A673 (cell line): Measurements from ENCODE around the gene TPGS1. TPM values are rescaled to one million over a fixed set of nuclear protein-coding genes. Genes with fewer than 3 reads are reported as not detected.

Experiments
- BruUV-seq: library from RNA; stranded (reverse); fragments of 400-500 nt; replicated peaks from 2 replicates; lab custom pipeline; 2021; lab: Mats Ljungman, UMichigan
- CTCF ChIA-PET: fragments of 300-600 bp; sonication (Branson Sonifier 250); formaldehyde crosslinking; loops from one replicate; lab custom pipeline; 2022; ENCODE audit warnings: antibody characterized with exemption; lab: Charles Lee
- POLR2A ChIA-PET: fragments of 300-600 bp; sonication (Branson Sonifier 250); formaldehyde crosslinking; loops from one replicate; lab custom pipeline; 2022; ENCODE audit warnings: antibody characterized with exemption; ENCODE audit not compliant: low non-redundant PET; lab: Charles Lee
- DNase-seq: peaks from one replicate; pipeline ENCODE4 v3.0.0-alpha.2; 2015; ENCODE audit warnings: low spot score
- H3K27ac ChIP-seq: fragments of 200-600 bp; sonication (generic); 2 replicates; pipeline ENCODE4 v1.5.1; 2016; ENCODE audit warnings: mixed run types, low read depth, mild to moderate bottlenecking, mixed read lengths, antibody characterized with exemption, low read length; ENCODE audit not compliant: poor library complexity, severe bottlenecking
- H3K27me3 ChIP-seq: fragments of 200-600 bp; sonication (generic); replicated peaks from 2 replicates; pipeline ENCODE4 v1.6.1; 2017; ENCODE audit warnings: mixed run types, low read depth, mild to moderate bottlenecking, mixed read lengths, antibody characterized with exemption, low read length; ENCODE audit not compliant: insufficient read depth, poor library complexity
- H3K36me3 ChIP-seq: fragments of 200-600 bp; sonication (generic); 2 replicates; pipeline ENCODE4 v1.6.1; 2016; ENCODE audit warnings: mixed run types, mild to moderate bottlenecking, mixed read lengths, antibody characterized with exemption, low read length; ENCODE audit not compliant: insufficient read depth, poor library complexity, severe bottlenecking
- H3K4me1 ChIP-seq: fragments of 200-600 bp; sonication (generic); 2 replicates; pipeline ENCODE4 v1.6.1; 2017; ENCODE audit warnings: mixed run types, mild to moderate bottlenecking, mixed read lengths, antibody characterized with exemption, low read length; ENCODE audit not compliant: insufficient read depth, poor library complexity, severe bottlenecking
- H3K4me3 ChIP-seq: fragments of 200-600 bp; sonication (generic); 2 replicates; pipeline ENCODE4 v1.5.1; 2016; ENCODE audit warnings: low read depth, mixed run types, mild to moderate bottlenecking, mixed read lengths, low read length; ENCODE audit not compliant: poor library complexity, severe bottlenecking
- H3K9me3 ChIP-seq: fragments of 200-600 bp; sonication (generic); 2 replicates; pipeline ENCODE4 v1.6.1; 2016; ENCODE audit warnings: mixed run types, low read depth, mild to moderate bottlenecking, mixed read lengths, antibody characterized with exemption, low read length; ENCODE audit not compliant: poor library complexity, severe bottlenecking
- EZH2 ChIP-seq: fragments of 200-600 bp; sonication (generic); IDR thresholded peaks from 2 replicates; pipeline ENCODE4 v1.6.1; 2017; ENCODE audit warnings: borderline replicate concordance, low read depth, mild to moderate bottlenecking, mixed read lengths, antibody characterized with exemption, low read length; ENCODE audit not compliant: poor library complexity, severe bottlenecking
- intact Hi-C: fragments of 100-400 bp; cut with micrococcal nuclease; formaldehyde crosslinking; loops from one replicate; pipeline ENCODE4 v1.10.0; 2022; ENCODE audit not compliant: unreplicated experiment
- total RNA-seq: library from RNA; stranded (reverse); gene quantifications from 2 replicates; pipeline ENCODE4 v1.2.3, GENCODE V29; 2021
- TF ChIP-seq, protein P1 (sequence below): fragments of 300-800, 200-600 bp; sonication (generic); conservative IDR thresholded peaks from 2 replicates; pipeline ENCODE4 v1.5.1; 2017; ENCODE audit warnings: low read depth, mild to moderate bottlenecking, antibody characterized with exemption, low read length, moderate library complexity, mixed read lengths

Gene TPGS1
- total RNA-seq, 1 experiment from 2014 or later: 22.2 TPM

DNA sequence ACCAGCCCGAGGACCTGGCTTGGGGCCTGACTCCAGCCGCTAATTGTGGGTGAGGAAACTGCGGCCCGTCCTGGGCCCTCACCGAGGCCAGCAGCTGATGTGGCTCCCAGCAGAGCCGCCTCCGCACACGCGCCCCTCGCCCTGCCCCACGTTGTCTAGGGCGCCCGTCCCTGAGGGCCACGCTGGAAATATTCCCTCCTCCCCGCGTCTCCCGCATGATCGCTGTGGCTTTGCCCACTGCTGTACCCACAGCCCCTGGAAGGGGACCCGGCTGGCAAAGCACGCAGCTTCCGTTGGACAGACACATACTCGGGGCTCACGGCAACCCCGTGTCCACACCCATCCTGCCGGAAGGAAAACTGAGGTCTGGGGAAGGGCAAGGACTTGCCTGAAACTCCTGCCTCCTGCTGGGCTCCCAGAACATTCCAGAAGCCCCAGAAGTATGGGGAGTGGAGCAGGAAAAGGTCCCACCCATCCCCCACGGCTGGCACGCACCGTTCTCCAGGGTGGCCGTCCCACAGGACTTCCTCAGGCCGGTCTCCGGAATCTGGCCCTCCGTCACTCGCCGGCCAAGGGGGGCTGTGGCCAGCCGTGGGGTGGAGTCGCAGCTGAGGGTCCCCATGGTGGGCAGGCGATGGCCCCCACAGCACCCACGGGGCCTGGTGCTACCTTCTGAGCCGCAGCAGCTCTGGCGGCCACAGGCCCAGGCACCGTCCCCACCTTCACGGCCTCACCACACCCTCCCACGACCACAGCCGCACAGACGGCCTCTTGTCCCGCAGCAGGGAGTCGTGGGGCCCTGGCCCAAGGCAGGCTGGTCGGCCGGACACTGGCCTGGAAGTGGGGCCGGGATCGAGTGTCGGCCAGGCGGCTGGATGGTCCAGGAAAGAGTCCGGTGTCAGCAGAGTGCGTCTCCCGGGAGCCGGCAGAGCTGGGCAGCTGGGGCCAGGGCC, 32.9 kb upstream of the TPGS1 start:
- Histone ChIP-seq H3K4me1 (peaks cover 10% of the 10 kb centered on the region), H3K27ac (no peak overlapping the region), H3K27me3 (no peaks in the 10 kb centered on the region), H3K4me3 (no peak overlapping the region), H3K9me3 (no peaks in the 10 kb centered on the region), H3K36me3 (no peaks in the 10 kb centered on the region)
- no TSS peak for BruUV-seq
- CTCF ChIA-PET: no interaction called here
- intact Hi-C loops: no loop called here
- DNase-seq: no peak
- POLR2A ChIA-PET: no interaction called here
- TF ChIP-seq EZH2: no peak
- TF ChIP-seq, protein P1, sequence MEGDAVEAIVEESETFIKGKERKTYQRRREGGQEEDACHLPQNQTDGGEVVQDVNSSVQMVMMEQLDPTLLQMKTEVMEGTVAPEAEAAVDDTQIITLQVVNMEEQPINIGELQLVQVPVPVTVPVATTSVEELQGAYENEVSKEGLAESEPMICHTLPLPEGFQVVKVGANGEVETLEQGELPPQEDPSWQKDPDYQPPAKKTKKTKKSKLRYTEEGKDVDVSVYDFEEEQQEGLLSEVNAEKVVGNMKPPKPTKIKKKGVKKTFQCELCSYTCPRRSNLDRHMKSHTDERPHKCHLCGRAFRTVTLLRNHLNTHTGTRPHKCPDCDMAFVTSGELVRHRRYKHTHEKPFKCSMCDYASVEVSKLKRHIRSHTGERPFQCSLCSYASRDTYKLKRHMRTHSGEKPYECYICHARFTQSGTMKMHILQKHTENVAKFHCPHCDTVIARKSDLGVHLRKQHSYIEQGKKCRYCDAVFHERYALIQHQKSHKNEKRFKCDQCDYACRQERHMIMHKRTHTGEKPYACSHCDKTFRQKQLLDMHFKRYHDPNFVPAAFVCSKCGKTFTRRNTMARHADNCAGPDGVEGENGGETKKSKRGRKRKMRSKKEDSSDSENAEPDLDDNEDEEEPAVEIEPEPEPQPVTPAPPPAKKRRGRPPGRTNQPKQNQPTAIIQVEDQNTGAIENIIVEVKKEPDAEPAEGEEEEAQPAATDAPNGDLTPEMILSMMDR: no peak

DNA sequence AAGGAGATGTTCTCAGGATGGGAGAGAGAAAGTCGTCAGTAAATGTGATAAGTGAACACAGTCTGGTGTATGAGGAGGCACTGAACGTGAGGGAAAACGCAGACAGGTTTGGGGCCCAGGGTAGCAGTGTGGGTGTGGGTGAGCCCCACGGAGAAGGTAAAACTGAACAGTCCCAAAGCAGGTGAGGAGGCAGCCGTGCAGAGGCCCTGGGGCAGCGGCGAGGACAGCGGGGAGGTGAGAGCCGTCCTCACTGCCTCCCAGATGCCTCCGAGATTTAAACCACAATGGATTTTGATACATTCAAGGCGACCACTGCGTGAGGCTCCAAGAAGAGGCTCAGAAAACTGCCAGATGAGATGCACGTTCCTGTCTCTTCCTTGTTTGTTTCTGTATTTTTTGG, 31.9 kb upstream of the TPGS1 start:
- intact Hi-C loops: no loop called here
- CTCF ChIA-PET: no interaction called here
- no peaks in the 10 kb centered on the region for H3K9me3 ChIP-seq
- TF ChIP-seq, protein P1: no peak
- TF ChIP-seq EZH2: no peak
- H3K36me3 ChIP-seq: no peaks in the 10 kb centered on the region
- no peak for DNase-seq
- no peak overlapping the region for H3K27ac ChIP-seq
- H3K4me3 ChIP-seq: no peak overlapping the region
- no peaks in the 10 kb centered on the region for H3K27me3 ChIP-seq
- H3K4me1 ChIP-seq: peaks cover 10% of the 10 kb centered on the region
- BruUV-seq: no TSS peak
- POLR2A ChIA-PET: no interaction called here

DNA sequence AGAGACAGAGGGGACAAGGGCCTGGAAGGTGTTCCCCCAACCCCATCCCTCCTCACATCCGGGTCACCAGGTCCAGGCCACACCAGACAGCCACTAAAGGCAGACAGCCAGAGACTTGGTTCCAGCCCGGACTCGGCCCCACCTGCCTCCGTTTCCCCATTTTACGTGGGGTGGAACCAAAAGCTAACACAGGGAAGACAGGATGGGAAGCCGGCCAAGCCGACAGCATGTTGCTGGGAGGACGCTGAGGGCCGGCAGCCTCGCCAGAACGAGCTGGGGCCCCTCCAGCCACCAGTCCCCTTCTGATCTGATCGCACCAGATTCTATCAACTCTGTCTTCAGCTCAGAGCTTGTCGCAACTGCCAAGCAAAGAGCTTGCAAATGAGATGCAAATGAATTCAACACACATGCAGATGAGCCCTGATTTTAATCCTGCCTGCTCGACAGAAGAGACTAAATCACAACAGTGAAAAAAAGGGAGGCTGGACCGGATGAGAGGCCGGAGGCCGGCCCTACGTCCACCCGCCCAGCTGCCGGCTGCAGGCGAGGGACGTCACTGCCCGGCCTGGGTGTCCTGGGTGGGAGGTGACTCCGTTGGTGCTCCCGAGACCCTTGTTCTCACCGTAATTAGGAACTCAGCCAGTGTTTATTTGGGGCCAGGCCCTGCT, 28.9 kb upstream of the TPGS1 start:
- CTCF ChIA-PET: interaction anchor here (0.6 kb wide), 2 partner anchors 28 to 88 kb away, joined by 15 to 16 read pairs; no protein-coding TSS in a partner anchor
- POLR2A ChIA-PET: interaction anchor here (0.5 kb wide), 1 partner anchor 65 kb away, joined by 4 read pairs; no protein-coding TSS in a partner anchor
- H3K27ac ChIP-seq: no peak overlapping the region

More for the DNA sequence above, 28.9 kb upstream of the TPGS1 start:
- DNase-seq: no peak
- Histone ChIP-seq H3K9me3 (no peaks in the 10 kb centered on the region), H3K4me1 (peaks cover 10% of the 10 kb centered on the region), H3K4me3 (no peak overlapping the region), H3K27me3 (no peaks in the 10 kb centered on the region), H3K36me3 (no peaks in the 10 kb centered on the region)
- intact Hi-C loops: no loop called here
- TF ChIP-seq, protein P1: no peak
- TF ChIP-seq EZH2: no peak
- no TSS peak for BruUV-seq
